Stimulated activated CD4-positive, alpha-beta T cell treated with anti-CD3 and anti-CD28 coated beads, TNF-alpha, amount 100 ng/mL, for 1 hour (primary cell): ENCODE data around the gene ULK1.

ENCODE experiments used
- DNase-seq, 3 donors: peaks; one replicate each; pipeline ENCODE4 v3.0.0-alpha.2; 2020; ENCODE audit warnings: low read depth in 3 of 3, low spot score in 1 of 3

The ULK1 gene

GRCh38 chr12:131919051-131919347 is 24.6 kb downstream of the ULK1 start:
- no peak for DNase-seq

- no peak for DNase-seq
These were observed 25.1 kb downstream of the ULK1 start for GRCh38 chr12:131919366-131920156.

- no peak for DNase-seq
These were observed 25.7 kb downstream of the ULK1 start for GRCh38 chr12:131920157-131920508.

- no peak for DNase-seq
These were observed 26.7 kb downstream of the ULK1 start for GRCh38 chr12:131920902-131921840.

DNA sequence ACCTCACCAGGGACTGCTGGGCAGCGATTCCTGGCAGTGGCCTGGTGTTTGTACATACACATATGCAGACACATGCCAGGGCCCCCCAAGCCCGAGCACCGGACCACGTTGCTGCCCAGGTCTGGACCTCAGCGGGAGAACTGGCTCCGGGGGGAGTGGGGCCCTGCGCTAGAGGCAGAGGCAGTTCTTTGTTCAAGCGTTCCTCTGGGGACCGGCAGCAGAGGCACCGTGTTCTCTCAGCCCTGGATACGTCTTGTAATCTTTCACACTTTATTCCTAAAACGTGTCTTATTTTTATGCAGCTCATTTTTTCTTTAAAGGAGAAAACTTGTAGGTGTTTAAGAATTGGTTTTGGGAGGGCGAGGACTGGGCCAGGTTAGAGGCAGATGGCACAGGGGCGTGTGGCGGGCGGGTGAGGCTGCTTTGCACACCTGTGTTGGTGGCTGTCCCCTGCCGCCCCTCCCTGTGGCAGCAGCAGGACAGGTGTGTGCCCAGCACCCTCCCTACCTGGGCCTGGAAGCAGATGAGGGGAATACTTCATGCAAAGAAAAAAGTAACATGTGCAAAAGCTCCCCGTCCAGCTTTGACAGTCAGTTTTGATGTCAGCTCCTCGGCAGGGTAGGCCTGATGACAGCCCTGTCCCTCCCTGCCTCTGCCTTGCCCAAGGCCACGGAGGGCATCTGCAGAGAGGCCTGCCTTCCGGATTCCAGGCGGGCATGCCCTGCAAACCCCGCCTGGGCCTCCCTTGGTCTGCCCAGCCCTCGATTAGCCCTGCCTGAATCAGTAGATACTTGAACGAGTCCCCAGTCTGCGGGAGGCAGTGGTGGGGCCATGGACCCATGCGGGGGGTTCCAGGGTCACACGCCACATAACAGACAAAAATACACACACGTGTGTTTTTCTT is 27.7 kb downstream of the ULK1 start:
- DNase-seq, result no peak

DNA sequence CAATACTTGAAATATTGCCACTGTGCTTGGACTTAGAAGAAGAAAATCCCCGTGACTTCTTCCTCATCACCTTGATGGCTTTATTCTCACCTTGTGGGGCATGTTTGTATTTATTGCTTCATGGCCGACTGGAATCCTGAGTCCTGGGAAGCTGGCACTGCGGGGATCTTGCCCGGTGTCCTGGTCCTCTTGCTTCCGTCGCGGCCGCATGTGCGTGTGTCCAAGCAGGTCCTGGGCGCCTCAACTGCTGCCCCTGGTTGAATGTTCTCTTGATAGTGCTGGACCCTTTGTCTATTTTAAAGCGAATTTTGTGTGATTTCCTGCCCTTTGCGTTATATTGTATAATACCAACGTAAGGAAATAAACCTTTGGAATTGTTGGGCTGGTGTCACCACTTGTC is 28.4 kb downstream of the ULK1 start:
- DNase-seq, result no peak

- DNase-seq, result no peak
These were observed 28.8 kb downstream of the ULK1 start for GRCh38 chr12:131923260-131923659.

- no peak for DNase-seq
These were observed 33.0 kb downstream of the ULK1 start for GRCh38 chr12:131927110-131928079.

GRCh38 chr12:131928080-131928710 is 33.8 kb downstream of the ULK1 start:
- DNase-seq, result no peak

DNA sequence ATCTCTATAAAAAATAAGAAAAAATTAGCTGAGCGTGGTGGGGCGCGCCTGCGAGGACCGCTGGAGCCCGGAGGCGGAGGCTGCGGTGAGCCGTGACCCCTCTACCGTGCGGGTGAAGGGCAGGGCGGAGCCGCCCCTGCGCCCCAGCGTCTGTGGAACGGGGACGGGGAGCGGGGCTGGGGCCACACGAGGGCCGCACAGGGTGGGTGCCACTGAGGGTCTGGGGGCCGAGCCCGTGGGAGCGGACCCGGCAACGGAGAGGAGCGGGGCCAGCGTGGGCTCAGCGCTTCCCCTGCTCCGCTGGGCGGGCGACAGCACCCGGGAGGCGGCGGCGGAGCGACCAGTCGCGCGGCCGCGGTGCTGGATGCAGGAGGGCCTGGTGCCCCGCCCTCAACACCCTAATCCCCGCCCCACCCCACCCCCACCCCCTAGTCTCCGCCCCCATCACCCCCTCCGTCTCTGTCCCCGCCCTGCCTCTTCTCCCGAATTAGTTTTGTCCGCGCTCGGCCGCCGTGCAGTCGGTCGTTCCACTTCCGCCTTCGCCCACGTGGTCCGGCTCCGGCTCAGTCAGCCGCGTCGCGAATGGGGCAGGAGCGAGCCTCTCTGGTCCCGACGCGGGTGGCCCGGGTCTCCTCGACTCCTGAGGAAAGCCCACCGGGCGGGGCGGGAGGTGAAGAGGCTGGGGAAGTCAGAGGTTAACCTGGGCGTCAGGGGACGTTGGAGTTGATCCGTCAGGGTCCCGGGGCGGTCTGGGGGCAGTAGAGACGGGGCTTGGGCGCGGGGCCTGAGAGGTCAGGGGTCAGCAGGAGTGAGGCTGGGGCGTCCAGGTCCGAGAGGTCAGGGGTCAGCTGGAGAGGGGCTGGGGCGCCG is 34.5 kb downstream of the ULK1 start, which contains the start of gene PUS1:
Gene PUS1, plus strand, starts transcription at position 566 of the 870 bp plus-strand sequence. CDS start 447 bp downstream, outside the sequence.
- DNase-seq, result peak; percentile 87 to 89 (median 89)

- DNase-seq, result peak in 1 of 3 donors; percentile 8
These were observed 35.4 kb downstream of the ULK1 start for GRCh38 chr12:131929581-131930456.

- no peak for DNase-seq
These were observed 36.1 kb downstream of the ULK1 start for GRCh38 chr12:131930510-131930909.

- no peak for DNase-seq
These were observed 39.0 kb downstream of the ULK1 start for GRCh38 chr12:131933387-131933786.

DNA sequence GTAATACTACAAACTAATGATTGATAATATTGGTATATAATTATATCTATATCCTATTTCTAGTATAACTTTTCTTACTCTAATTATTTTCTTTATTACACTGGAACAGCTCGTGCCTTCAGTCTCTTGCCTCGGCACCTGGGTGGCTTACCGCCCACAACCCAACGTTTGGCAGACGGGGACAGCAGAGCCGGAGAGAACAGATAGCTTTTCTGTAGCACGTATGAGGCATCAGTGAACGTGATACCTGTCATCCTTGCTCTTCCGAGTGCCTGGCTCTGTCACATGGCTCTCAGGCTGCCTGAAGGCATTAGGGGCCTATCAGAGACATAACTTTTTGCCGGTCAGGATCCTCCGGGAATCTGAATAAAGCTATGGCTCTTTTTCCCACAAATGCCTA is 40.1 kb downstream of the ULK1 start:
- DNase-seq, result no peak

GRCh38 chr12:131938082-131938481 is 43.7 kb downstream of the ULK1 start:
- no peak for DNase-seq

- no peak for DNase-seq
These were observed 44.6 kb downstream of the ULK1 start for GRCh38 chr12:131939007-131939406.

DNA sequence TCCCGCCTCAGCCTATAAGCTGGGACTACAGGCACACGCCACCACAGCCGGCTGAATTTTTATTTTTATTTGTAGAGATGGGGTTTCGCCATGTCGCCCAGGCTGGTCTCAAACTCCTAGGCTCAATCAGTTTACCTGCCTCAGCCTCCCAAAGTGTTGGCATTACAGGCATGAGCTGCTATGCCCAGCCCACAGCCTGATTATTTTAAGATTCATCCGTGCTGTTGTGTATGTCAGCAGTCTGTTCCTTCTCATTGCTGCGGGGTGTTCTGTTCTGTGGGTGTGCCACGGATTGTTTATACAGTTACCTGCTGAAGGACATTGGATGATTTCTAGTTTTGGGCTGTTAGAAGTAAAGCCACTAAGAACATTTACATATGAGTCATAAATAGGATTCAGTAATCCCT is 45.7 kb downstream of the ULK1 start:
- no peak for DNase-seq
